Glutamatergic neuron (in vitro differentiated cells): ENCODE data around the gene NOX4. TPM values are rescaled to one million over a fixed set of nuclear protein-coding genes. Genes with fewer than 3 reads are reported as not detected.

Experiments
- DNase-seq: peaks from one replicate; pipeline ENCODE4 v3.0.0; 2022
- H3K27ac Mint-ChIP-seq: one replicate; pipeline ENCODE4 v1.8.0; 2020; ENCODE audit warnings: mild to moderate bottlenecking, mixed read lengths, inconsistent platforms; ENCODE audit not compliant: unreplicated experiment
- H3K27me3 Mint-ChIP-seq: one replicate; pipeline ENCODE4 v1.8.0; 2020; ENCODE audit warnings: mild to moderate bottlenecking, moderate library complexity, mixed read lengths, inconsistent platforms; ENCODE audit not compliant: unreplicated experiment
- H3K36me3 Mint-ChIP-seq: one replicate; pipeline ENCODE4 v1.8.0; 2020; ENCODE audit warnings: mild to moderate bottlenecking, mixed read lengths, inconsistent platforms; ENCODE audit not compliant: unreplicated experiment
- H3K4me1 Mint-ChIP-seq: one replicate; pipeline ENCODE4 v1.8.0; 2020; ENCODE audit warnings: mild to moderate bottlenecking, low read depth, mixed read lengths, inconsistent platforms; ENCODE audit not compliant: unreplicated experiment
- H3K4me3 Mint-ChIP-seq: one replicate; pipeline ENCODE4 v1.8.0; 2020; ENCODE audit warnings: mild to moderate bottlenecking, mixed read lengths, inconsistent platforms; ENCODE audit not compliant: unreplicated experiment
- H3K9me3 Mint-ChIP-seq: one replicate; pipeline ENCODE4 v1.8.0; 2020; ENCODE audit warnings: mild to moderate bottlenecking, moderate library complexity, mixed read lengths, inconsistent platforms; ENCODE audit not compliant: unreplicated experiment
- CTCF ChIP-seq: fragments of 200-600 bp; sonication (generic); IDR thresholded peaks from one replicate; pipeline ENCODE4 v1.5.0; 2021; ENCODE audit not compliant: partially characterized antibody, unreplicated experiment
- total RNA-seq: library from RNA; stranded (reverse); fragmentation: NEBNext Ultra II Directional; extraction: Animal tissue kit (Norgen Biotek cat#: 25700); gene quantifications from one replicate; pipeline ENCODE4 v1.2.1, GENCODE V29; 2021; ENCODE audit not compliant: unreplicated experiment

NOX4 gene
- total RNA-seq, 1 donor from 2014 or later = 1.9 TPM

GRCh38 chr11:89456681-89457080 is 34.5 kb downstream of the NOX4 start:
- H3K27ac Mint-ChIP-seq = no peak overlapping the region
- no peaks in the 10 kb centered on the region for H3K36me3 Mint-ChIP-seq
- H3K27me3 Mint-ChIP-seq = no peaks in the 10 kb centered on the region
- H3K4me1 Mint-ChIP-seq = no peaks in the 10 kb centered on the region
- no peak for TF ChIP-seq CTCF
- H3K9me3 Mint-ChIP-seq = no peaks in the 10 kb centered on the region
- H3K4me3 Mint-ChIP-seq = no peak overlapping the region
- DNase-seq = no peak

- DNase-seq = no peak
- no peaks in the 10 kb centered on the region for H3K27me3 Mint-ChIP-seq
- H3K4me1 Mint-ChIP-seq = no peaks in the 10 kb centered on the region
- H3K27ac Mint-ChIP-seq = no peak overlapping the region
- no peak overlapping the region for H3K4me3 Mint-ChIP-seq
- no peak for TF ChIP-seq CTCF
- no peaks in the 10 kb centered on the region for H3K36me3 Mint-ChIP-seq
- H3K9me3 Mint-ChIP-seq = no peaks in the 10 kb centered on the region
These were observed 38.4 kb downstream of the NOX4 start for GRCh38 chr11:89452780-89453179.

GRCh38 chr11:89447845-89448244 is 43.3 kb downstream of the NOX4 start:
- Mint-ChIP-seq H3K4me1 (peaks cover 3% of the 10 kb centered on the region), H3K36me3 (no peaks in the 10 kb centered on the region)
- no peak for TF ChIP-seq CTCF

GRCh38 chr11:89443361-89444322 is 47.5 kb downstream of the NOX4 start:
- no peak overlapping the region for H3K4me3 Mint-ChIP-seq
- no peaks in the 10 kb centered on the region for H3K36me3 Mint-ChIP-seq
- no peak overlapping the region for H3K27ac Mint-ChIP-seq
- TF ChIP-seq CTCF = no peak
- no peak for DNase-seq
- peaks cover 1% of the 10 kb centered on the region for H3K27me3 Mint-ChIP-seq
- H3K4me1 Mint-ChIP-seq = peaks cover 3% of the 10 kb centered on the region
- H3K9me3 Mint-ChIP-seq = no peaks in the 10 kb centered on the region

More at GRCh38 chr11:89447845-89448244, 43.3 kb downstream of the NOX4 start:
- Mint-ChIP-seq H3K9me3 (no peaks in the 10 kb centered on the region), H3K4me3 (no peak overlapping the region), H3K27me3 (no peaks in the 10 kb centered on the region), H3K27ac (no peak overlapping the region)
- DNase-seq = no peak

- Mint-ChIP-seq H3K4me3 (no peak overlapping the region), H3K27ac (no peak overlapping the region), H3K9me3 (no peaks in the 10 kb centered on the region), H3K27me3 (peaks cover 1% of the 10 kb centered on the region), H3K36me3 (no peaks in the 10 kb centered on the region), H3K4me1 (peaks cover 3% of the 10 kb centered on the region)
- no peak for TF ChIP-seq CTCF
- no peak for DNase-seq
These were observed 48.4 kb downstream of the NOX4 start for GRCh38 chr11:89442801-89443200.
